ENCODE results near the gene MFSD1. TPM values are rescaled to one million over a fixed set of nuclear protein-coding genes. Genes with fewer than 3 reads are reported as not detected.
A peak's percentile ranks its signal among the peaks of the same experiment; 100 is the strongest.

MFSD1 gene, protein sequence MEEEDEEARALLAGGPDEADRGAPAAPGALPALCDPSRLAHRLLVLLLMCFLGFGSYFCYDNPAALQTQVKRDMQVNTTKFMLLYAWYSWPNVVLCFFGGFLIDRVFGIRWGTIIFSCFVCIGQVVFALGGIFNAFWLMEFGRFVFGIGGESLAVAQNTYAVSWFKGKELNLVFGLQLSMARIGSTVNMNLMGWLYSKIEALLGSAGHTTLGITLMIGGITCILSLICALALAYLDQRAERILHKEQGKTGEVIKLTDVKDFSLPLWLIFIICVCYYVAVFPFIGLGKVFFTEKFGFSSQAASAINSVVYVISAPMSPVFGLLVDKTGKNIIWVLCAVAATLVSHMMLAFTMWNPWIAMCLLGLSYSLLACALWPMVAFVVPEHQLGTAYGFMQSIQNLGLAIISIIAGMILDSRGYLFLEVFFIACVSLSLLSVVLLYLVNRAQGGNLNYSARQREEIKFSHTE
- total RNA-seq = 100 to 1,000 TPM; 114 to 128 TPM

DNA sequence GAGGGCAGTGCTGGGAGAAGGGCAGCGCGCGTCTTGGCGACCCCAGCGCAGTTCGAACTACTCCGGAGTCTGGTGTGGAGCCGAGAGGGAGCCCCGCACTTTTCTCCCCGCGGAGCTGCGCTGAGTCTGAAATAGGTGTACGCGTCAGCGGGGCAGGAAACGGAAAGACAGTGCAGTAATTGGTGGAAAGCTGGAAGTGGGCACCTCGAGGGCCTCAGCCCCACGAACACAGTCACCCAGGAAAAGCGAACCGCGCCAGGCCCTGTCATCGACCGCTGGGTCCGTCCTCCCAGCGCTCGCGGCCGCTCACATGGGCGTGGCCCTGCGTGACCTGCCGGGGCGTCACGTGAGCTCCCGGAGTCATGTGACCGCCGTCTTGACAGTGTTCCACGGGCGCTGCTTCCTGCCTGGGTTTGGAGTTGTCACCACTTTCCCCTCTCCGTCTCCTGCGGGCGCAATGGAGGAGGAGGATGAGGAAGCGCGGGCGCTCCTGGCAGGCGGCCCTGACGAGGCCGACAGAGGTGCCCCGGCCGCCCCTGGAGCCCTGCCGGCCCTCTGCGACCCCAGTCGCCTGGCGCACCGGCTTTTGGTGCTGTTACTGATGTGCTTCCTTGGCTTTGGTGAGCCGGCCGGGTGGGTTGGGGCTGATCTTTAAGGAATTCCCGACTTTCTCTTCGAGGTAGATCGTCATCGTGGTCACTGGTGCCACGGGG, at the start of gene MFSD1:
Gene MFSD1 (plus strand): TSS at position 359 of the 713 bp plus-strand sequence. CDS start 99 bp downstream, at position 458.
- peak within 1 kb of the TSS; percentile 96 for H3K4me3 ChIP-seq
- no peaks in the 10 kb centered on the region for H3K9me3 ChIP-seq
- no peaks in the 10 kb centered on the region for H3K27me3 ChIP-seq (replicated peaks; ENCODE audit: insufficient read depth)
- H3K4me1 ChIP-seq (ENCODE audit: control insufficient read depth in 1 of 2, low read depth in 2 of 2) = peaks cover 7 to 33% of the 10 kb centered on the region in 2 donors
- peak within 1 kb of the TSS; percentile 81 to 83 for H3K27ac ChIP-seq
- DNase-seq (ENCODE audit: low spot score) = peak; percentile 92
- H3K36me3 ChIP-seq = peaks cover 2% of the 10 kb centered on the region
- TF ChIP-seq, protein P1, sequence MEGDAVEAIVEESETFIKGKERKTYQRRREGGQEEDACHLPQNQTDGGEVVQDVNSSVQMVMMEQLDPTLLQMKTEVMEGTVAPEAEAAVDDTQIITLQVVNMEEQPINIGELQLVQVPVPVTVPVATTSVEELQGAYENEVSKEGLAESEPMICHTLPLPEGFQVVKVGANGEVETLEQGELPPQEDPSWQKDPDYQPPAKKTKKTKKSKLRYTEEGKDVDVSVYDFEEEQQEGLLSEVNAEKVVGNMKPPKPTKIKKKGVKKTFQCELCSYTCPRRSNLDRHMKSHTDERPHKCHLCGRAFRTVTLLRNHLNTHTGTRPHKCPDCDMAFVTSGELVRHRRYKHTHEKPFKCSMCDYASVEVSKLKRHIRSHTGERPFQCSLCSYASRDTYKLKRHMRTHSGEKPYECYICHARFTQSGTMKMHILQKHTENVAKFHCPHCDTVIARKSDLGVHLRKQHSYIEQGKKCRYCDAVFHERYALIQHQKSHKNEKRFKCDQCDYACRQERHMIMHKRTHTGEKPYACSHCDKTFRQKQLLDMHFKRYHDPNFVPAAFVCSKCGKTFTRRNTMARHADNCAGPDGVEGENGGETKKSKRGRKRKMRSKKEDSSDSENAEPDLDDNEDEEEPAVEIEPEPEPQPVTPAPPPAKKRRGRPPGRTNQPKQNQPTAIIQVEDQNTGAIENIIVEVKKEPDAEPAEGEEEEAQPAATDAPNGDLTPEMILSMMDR (IDR thresholded peaks at IDR 0.05) = no peak
- peak; percentile 97 for ATAC-seq (ENCODE audit: insufficient number of reproducible peaks, low FRiP score, low read depth)

DNA sequence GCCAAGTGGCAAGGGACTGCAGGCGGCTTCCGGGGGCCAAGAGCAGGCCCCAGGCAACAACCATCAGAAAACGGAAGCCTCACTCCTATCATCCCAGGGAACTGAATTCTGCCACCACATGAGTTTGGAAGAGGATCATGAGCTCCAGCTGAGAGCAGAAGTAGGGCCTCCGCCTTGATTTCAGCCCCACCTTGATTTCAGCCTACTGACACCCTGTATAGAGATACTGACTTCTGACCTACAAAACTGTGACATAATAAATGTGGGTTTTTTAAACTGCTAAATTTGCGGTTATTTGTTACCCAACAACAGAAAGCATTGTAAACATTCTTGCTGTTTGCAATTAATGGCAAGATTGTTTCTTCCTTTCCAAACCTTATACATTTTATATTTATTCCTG, 48.0 kb upstream of the MFSD1 start:
- no peaks in the 10 kb centered on the region for H3K36me3 ChIP-seq
- ATAC-seq (ENCODE audit: insufficient number of reproducible peaks, low FRiP score, low read depth) = no peak
- no peak overlapping the region for H3K4me3 ChIP-seq
- DNase-seq (ENCODE audit: low spot score) = no peak
- H3K9me3 ChIP-seq = no peaks in the 10 kb centered on the region
- no peaks in the 10 kb centered on the region for H3K27me3 ChIP-seq (replicated peaks; ENCODE audit: insufficient read depth)
- TF ChIP-seq, protein P1 (IDR thresholded peaks at IDR 0.05) = no peak
- no peaks in the 10 kb centered on the region for H3K4me1 ChIP-seq (ENCODE audit: control insufficient read depth in 1 of 2, low read depth in 2 of 2)
- no peak overlapping the region for H3K27ac ChIP-seq

DNA sequence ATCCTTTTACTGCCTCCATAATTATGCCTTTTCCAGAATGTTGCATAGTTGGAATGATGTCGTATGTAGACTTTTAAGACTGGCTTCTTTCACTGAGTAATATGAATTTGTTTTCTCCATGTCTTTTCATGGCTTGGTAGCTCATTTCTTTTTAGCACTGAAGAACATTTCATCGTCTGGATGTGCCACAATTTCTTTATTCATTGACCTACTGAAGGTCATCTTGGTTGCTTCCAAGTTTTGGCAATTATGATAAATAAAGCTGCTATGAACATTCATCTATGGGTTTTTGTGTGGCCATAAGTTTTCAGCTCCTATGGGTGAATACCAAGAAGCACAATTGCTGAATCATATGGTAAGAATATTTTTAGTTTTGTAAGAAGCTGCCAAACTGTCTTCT, 46.4 kb upstream of the MFSD1 start:
- TF ChIP-seq, protein P1 (IDR thresholded peaks at IDR 0.05) = no peak
- no peak overlapping the region for H3K27ac ChIP-seq

DNA sequence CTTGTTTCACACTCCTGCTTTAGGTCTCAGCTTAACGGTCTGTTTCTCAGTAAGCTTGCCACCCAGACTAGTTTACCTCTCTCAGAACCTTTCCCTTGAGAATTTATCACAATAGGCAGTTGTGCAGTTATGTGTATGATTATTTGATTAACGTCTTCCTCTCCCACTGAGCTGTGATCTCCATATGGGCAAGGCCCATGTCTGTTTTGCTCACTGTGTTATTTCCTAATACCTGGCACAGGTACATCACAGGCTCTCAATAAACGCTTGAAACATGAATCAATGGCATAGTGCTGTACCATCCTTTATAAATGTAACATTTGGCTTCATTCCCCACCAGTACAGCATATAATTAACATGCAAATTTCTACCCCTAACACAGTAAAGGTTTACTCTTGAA, 40.5 kb upstream of the MFSD1 start:
- Histone ChIP-seq H3K4me3 (no peak overlapping the region), H3K4me1 (ENCODE audit: control insufficient read depth in 1 of 2, low read depth in 2 of 2) (peaks cover 0 to 18% of the 10 kb centered on the region in 2 donors), H3K36me3 (no peaks in the 10 kb centered on the region), H3K9me3 (no peaks in the 10 kb centered on the region), H3K27me3 (replicated peaks; ENCODE audit: insufficient read depth) (no peaks in the 10 kb centered on the region), H3K27ac (no peak overlapping the region)
- DNase-seq (ENCODE audit: low spot score) (no peak), ATAC-seq (ENCODE audit: insufficient number of reproducible peaks, low FRiP score, low read depth) (no peak)
- TF ChIP-seq, protein P1 (IDR thresholded peaks at IDR 0.05) = no peak

More for the DNA sequence above, 46.4 kb upstream of the MFSD1 start:
- Histone ChIP-seq H3K9me3 (no peaks in the 10 kb centered on the region), H3K27me3 (replicated peaks; ENCODE audit: insufficient read depth) (no peaks in the 10 kb centered on the region), H3K4me3 (no peak overlapping the region), H3K4me1 (ENCODE audit: control insufficient read depth in 1 of 2, low read depth in 2 of 2) (no peaks in the 10 kb centered on the region), H3K36me3 (no peaks in the 10 kb centered on the region)
- no peak for DNase-seq (ENCODE audit: low spot score)
- ATAC-seq (ENCODE audit: insufficient number of reproducible peaks, low FRiP score, low read depth) = no peak

DNA sequence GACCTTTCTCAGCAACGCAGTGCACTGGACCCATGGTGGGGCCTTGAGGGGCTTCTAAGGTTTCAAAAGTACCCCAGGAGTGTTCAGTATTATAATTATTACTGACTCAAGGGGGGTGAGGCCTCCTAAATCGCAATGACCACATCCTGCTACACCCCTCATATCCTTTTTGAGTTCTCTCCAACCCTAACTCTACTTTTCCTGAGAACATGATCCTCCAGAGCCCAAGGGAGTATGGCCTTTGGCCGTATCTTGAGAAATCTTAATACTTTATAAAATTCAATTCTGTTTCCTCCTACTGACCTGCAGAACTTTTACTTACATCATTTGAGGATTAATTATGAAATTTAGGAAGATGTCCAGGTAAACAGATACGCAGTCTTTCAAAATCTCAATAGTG, 39.2 kb upstream of the MFSD1 start:
- DNase-seq (ENCODE audit: low spot score) (no peak), ATAC-seq (ENCODE audit: insufficient number of reproducible peaks, low FRiP score, low read depth) (no peak)
- Histone ChIP-seq H3K36me3 (no peaks in the 10 kb centered on the region), H3K27ac (no peak overlapping the region), H3K4me3 (no peak overlapping the region), H3K27me3 (replicated peaks; ENCODE audit: insufficient read depth) (no peaks in the 10 kb centered on the region), H3K4me1 (ENCODE audit: control insufficient read depth in 1 of 2, low read depth in 2 of 2) (peaks cover 0 to 21% of the 10 kb centered on the region in 2 donors), H3K9me3 (no peaks in the 10 kb centered on the region)
- TF ChIP-seq, protein P1 (IDR thresholded peaks at IDR 0.05) = no peak

All from thoracic aorta (tissue), 2 donors.